HepG2 (cell line): ENCODE data around the gene CBX2. TPM values are rescaled to one million over a fixed set of nuclear protein-coding genes. Genes with fewer than 3 reads are reported as not detected.

Source experiments
- HOXA3 ChIP-seq: sonication (generic); formaldehyde crosslinking; IDR thresholded peaks from 2 replicates; pipeline ENCODE4 v1.5.0; 2020; ENCODE audit warnings: missing genetic modification reagents
- MAFK ChIP-seq, 2 experiments: IDR thresholded peaks in 1 of 2; conservative IDR thresholded peaks in 1 of 2; 2 replicates each; pipeline ENCODE4 v1.6.1; 2011; ENCODE audit warnings: improper control_type of control experiment in 2 of 2, low read length in 2 of 2
- PPARG ChIP-seq: conservative IDR thresholded peaks from 2 replicates; pipeline ENCODE4 v1.6.1; 2016; ENCODE audit warnings: missing biosample characterization, missing genetic modification reagents
- YEATS4 ChIP-seq: sonication (generic); formaldehyde crosslinking; IDR thresholded peaks from 2 replicates; pipeline ENCODE4 v1.4.0; 2020; ENCODE audit warnings: missing genetic modification reagents, borderline replicate concordance
- ZNF644 ChIP-seq: IDR thresholded peaks from 2 replicates; pipeline ENCODE4 v1.6.1; 2016; ENCODE audit warnings: low read depth
- ZNF782 ChIP-seq: sonication (generic); formaldehyde crosslinking; IDR thresholded peaks from 2 replicates; pipeline ENCODE4 v1.4.0; 2020; ENCODE audit warnings: missing genetic modification reagents, mild to moderate bottlenecking, borderline replicate concordance
- polyA plus RNA-seq, 8 experiments: library from polyadenylated mRNA; depleted of rRNA in 3 of 8; stranded (reverse) in 7 of 8; unstranded in 1 of 8; fragments of >200 nt; fragmentation: Illumina TruSeq in 4 of 8; extraction: Trizol in 4 of 8; gene quantifications; 2 replicates each; pipeline versions ENCODE4 v1.2.1 to v1.2.3, GENCODE V29; 2011 to 2016; ENCODE audit warnings: low read depth in 4 of 8, missing spikeins in 1 of 8, mixed read lengths in 1 of 8; ENCODE audit not compliant: insufficient read depth in 1 of 8
- total RNA-seq, 5 experiments: library from RNA; depleted of rRNA; stranded (reverse); fragments of >200 nt; fragmentation: Illumina TruSeq; extraction: Trizol; gene quantifications; 2 replicates each; pipeline ENCODE4 v1.2.3, GENCODE V29; 2016; ENCODE audit warnings: low read depth in 1 of 5
- TF ChIP-seq, protein P1 (sequence below): IDR thresholded peaks from 2 replicates; pipeline ENCODE4 v1.6.1; 2016
- TF ChIP-seq, protein P2 (sequence below): sonication (generic); formaldehyde crosslinking; IDR thresholded peaks from 2 replicates; pipeline ENCODE4 v1.9.0; 2021; ENCODE audit warnings: missing genetic modification reagents, borderline replicate concordance
- TF ChIP-seq, protein P3 (sequence below): IDR thresholded peaks from 2 replicates; pipeline ENCODE4 v1.6.1; 2018; ENCODE audit warnings: missing genetic modification reagents, mild to moderate bottlenecking, missing compliant biosample characterization
- TF ChIP-seq, protein P4 (sequence below), 2 experiments: fragments of 450-650 bp in 1 of 2; sonication (generic) in 1 of 2; formaldehyde crosslinking; IDR thresholded peaks; 2 replicates each; pipeline versions ENCODE4 v1.5.0 to v1.8.0; 2020 to 2022; ENCODE audit warnings: mild to moderate bottlenecking in 1 of 2, missing genetic modification reagents in 1 of 2
- TF ChIP-seq, protein P5 (sequence below): sonication (generic); formaldehyde crosslinking; conservative IDR thresholded peaks from 2 replicates; pipeline ENCODE4 v1.5.0; 2020; ENCODE audit warnings: missing genetic modification reagents
- TF ChIP-seq, protein P6 (sequence below): sonication (generic); formaldehyde crosslinking; IDR thresholded peaks from 2 replicates; pipeline ENCODE4 v1.5.1; 2020; ENCODE audit warnings: mild to moderate bottlenecking, missing genetic modification reagents
- TF ChIP-seq, protein P7 (sequence below): sonication (generic); formaldehyde crosslinking; IDR thresholded peaks from 2 replicates; pipeline ENCODE4 v1.4.0; 2020; ENCODE audit warnings: missing genetic modification reagents, borderline replicate concordance

CBX2 gene
- total and polyA plus RNA-seq, 2 of the 13 experiments (the other 11 are each of a cell fraction or from before 2014, with no cell fraction given) = 14.5 to 31.1 TPM

DNA sequence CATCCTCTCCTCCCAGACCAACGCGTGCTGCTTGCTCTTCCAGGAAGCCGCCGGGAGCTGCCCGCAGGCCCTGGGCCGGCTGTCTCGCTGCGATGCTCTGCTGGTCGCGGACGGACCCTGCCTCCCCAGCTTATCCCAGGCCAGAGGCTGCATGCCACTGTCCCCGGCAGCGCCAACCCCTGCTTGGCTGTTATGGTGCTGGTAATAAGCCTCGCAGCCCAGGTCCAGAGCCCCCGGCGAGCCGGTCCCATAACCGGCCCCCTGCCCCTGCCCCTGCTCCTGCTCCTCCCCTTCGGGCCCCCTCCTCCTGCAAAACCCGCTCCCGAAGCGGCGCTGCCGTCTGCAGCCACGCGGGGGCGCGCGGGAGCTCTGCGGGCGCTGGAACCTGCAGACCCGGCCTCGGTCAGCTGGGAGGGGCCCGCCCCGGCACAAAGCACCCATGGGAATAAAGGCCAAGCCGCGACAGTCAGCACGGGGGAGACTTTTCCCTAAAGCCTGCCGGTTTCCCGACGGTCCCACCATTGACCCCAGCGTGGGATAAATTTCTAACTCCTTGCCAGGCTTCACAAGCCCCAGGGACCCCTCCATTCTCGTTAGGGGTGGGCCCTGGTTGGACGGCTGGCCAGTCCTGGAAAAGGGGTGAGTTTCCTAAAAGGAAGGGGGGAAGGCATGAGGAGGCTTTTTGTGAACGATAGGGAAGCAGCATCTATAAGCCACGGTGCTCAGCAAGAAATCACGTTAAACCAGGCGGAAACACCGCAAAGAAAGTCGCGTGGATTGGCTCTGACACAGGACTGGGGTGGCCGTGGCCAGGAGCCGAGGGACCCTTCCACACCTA is 36.0 kb upstream of the CBX2 start (continued):
- TF ChIP-seq, protein P1, sequence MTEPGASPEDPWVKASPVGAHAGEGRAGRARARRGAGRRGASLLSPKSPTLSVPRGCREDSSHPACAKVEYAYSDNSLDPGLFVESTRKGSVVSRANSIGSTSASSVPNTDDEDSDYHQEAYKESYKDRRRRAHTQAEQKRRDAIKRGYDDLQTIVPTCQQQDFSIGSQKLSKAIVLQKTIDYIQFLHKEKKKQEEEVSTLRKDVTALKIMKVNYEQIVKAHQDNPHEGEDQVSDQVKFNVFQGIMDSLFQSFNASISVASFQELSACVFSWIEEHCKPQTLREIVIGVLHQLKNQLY = peak; percentile 40; the same call in 1 of the 2 replicates
- TF ChIP-seq ZNF782 (peak; percentile 12; the same call in 1 of the 2 replicates), YEATS4 (CRISPR knock-in tag) (peak; percentile 85), MAFK (conservative IDR thresholded peaks at IDR 0.05 in 1 of 2, IDR thresholded peaks at IDR 0.05 in 1 of 2; ENCODE audit: low read length in 2 of 2) (no peak), HOXA3 (peak; percentile 83), ZNF644 (CRISPR knock-in tag) (no peak), PPARG (CRISPR knock-in tag) (0 out of 2 replicates have a peak, but pooled peaks have one; percentile 45)
- TF ChIP-seq, protein P2, sequence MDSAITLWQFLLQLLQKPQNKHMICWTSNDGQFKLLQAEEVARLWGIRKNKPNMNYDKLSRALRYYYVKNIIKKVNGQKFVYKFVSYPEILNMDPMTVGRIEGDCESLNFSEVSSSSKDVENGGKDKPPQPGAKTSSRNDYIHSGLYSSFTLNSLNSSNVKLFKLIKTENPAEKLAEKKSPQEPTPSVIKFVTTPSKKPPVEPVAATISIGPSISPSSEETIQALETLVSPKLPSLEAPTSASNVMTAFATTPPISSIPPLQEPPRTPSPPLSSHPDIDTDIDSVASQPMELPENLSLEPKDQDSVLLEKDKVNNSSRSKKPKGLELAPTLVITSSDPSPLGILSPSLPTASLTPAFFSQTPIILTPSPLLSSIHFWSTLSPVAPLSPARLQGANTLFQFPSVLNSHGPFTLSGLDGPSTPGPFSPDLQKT = no peak
- TF ChIP-seq, protein P3, sequence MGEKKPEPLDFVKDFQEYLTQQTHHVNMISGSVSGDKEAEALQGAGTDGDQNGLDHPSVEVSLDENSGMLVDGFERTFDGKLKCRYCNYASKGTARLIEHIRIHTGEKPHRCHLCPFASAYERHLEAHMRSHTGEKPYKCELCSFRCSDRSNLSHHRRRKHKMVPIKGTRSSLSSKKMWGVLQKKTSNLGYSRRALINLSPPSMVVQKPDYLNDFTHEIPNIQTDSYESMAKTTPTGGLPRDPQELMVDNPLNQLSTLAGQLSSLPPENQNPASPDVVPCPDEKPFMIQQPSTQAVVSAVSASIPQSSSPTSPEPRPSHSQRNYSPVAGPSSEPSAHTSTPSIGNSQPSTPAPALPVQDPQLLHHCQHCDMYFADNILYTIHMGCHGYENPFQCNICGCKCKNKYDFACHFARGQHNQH (CRISPR knock-in tag) = peak; percentile 73; the same call in 1 of the 2 replicates
- TF ChIP-seq, protein P4, sequence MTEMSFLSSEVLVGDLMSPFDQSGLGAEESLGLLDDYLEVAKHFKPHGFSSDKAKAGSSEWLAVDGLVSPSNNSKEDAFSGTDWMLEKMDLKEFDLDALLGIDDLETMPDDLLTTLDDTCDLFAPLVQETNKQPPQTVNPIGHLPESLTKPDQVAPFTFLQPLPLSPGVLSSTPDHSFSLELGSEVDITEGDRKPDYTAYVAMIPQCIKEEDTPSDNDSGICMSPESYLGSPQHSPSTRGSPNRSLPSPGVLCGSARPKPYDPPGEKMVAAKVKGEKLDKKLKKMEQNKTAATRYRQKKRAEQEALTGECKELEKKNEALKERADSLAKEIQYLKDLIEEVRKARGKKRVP (CRISPR knock-in tag; IDR thresholded peaks at IDR 0.05) = no peak
- TF ChIP-seq, protein P5, sequence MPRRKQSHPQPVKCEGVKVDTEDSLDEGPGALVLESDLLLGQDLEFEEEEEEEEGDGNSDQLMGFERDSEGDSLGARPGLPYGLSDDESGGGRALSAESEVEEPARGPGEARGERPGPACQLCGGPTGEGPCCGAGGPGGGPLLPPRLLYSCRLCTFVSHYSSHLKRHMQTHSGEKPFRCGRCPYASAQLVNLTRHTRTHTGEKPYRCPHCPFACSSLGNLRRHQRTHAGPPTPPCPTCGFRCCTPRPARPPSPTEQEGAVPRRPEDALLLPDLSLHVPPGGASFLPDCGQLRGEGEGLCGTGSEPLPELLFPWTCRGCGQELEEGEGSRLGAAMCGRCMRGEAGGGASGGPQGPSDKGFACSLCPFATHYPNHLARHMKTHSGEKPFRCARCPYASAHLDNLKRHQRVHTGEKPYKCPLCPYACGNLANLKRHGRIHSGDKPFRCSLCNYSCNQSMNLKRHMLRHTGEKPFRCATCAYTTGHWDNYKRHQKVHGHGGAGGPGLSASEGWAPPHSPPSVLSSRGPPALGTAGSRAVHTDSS (CRISPR knock-in tag) = peak; percentile 72; the same call in 1 of the 2 replicates
- TF ChIP-seq, protein P6, sequence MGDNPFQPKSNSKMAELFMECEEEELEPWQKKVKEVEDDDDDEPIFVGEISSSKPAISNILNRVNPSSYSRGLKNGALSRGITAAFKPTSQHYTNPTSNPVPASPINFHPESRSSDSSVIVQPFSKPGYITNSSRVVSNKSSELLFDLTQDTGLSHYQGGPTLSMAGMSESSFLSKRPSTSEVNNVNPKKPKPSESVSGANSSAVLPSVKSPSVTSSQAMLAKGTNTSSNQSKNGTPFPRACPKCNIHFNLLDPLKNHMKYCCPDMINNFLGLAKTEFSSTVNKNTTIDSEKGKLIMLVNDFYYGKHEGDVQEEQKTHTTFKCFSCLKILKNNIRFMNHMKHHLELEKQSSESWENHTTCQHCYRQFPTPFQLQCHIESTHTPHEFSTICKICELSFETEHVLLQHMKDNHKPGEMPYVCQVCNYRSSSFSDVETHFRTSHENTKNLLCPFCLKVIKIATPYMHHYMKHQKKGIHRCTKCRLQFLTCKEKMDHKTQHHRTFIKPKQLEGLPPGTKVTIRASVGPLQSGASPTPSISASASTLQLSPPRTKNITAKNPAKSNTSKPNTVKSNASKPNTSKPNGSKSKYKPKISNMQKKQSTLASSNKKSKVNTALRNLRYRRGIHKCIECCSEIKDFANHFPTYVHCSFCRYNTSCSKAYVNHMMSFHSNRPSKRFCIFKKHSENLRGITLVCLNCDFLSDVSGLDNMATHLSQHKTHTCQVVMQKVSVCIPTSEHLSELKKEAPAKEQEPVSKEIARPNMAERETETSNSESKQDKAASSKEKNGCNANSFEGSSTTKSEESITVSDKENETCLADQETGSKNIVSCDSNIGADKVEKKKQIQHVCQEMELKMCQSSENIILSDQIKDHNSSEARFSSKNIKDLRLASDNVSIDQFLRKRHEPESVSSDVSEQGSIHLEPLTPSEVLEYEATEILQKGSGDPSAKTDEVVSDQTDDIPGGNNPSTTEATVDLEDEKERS (CRISPR knock-in tag) = peak; percentile 67; the same call in 1 of the 2 replicates
- TF ChIP-seq, protein P7, sequence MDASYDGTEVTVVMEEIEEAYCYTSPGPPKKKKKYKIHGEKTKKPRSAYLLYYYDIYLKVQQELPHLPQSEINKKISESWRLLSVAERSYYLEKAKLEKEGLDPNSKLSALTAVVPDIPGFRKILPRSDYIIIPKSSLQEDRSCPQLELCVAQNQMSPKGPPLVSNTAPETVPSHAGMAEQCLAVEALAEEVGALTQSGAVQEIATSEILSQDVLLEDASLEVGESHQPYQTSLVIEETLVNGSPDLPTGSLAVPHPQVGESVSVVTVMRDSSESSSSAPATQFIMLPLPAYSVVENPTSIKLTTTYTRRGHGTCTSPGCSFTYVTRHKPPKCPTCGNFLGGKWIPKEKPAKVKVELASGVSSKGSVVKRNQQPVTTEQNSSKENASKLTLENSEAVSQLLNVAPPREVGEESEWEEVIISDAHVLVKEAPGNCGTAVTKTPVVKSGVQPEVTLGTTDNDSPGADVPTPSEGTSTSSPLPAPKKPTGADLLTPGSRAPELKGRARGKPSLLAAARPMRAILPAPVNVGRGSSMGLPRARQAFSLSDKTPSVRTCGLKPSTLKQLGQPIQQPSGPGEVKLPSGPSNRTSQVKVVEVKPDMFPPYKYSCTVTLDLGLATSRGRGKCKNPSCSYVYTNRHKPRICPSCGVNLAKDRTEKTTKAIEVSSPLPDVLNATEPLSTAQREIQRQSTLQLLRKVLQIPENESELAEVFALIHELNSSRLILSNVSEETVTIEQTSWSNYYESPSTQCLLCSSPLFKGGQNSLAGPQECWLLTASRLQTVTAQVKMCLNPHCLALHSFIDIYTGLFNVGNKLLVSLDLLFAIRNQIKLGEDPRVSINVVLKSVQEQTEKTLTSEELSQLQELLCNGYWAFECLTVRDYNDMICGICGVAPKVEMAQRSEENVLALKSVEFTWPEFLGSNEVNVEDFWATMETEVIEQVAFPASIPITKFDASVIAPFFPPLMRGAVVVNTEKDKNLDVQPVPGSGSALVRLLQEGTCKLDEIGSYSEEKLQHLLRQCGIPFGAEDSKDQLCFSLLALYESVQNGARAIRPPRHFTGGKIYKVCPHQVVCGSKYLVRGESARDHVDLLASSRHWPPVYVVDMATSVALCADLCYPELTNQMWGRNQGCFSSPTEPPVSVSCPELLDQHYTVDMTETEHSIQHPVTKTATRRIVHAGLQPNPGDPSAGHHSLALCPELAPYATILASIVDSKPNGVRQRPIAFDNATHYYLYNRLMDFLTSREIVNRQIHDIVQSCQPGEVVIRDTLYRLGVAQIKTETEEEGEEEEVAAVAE (CRISPR knock-in tag) = 0 out of 2 replicates have a peak, but pooled peaks have one; percentile 33
